ENCODE measurements around the gene CPNE4. TPM values are rescaled to one million over a fixed set of nuclear protein-coding genes. Genes with fewer than 3 reads are reported as not detected.

Gene CPNE4
- total RNA-seq, 1 donor from 2014 or later, result 0.04 TPM

GRCh38 chr3:131868203-131868602 is 166.6 kb downstream of the CPNE4 start:
- no peak for ATAC-seq

- no peak for ATAC-seq
Measured at GRCh38 chr3:131856171-131856570, 178.6 kb downstream of the CPNE4 start.

- no peak for ATAC-seq
Measured at GRCh38 chr3:131850223-131850622, 184.6 kb downstream of the CPNE4 start.

GRCh38 chr3:131849616-131850015 is 185.2 kb downstream of the CPNE4 start:
- no peak for ATAC-seq

GRCh38 chr3:131847966-131848510 is 186.8 kb downstream of the CPNE4 start:
- ATAC-seq, result no peak

- no peak for ATAC-seq
Measured at GRCh38 chr3:131846296-131846924, 188.4 kb downstream of the CPNE4 start.

- ATAC-seq, result no peak
Measured at GRCh38 chr3:131843174-131843573, 191.6 kb downstream of the CPNE4 start.

- no peak for ATAC-seq
Measured at GRCh38 chr3:131840156-131840797, 194.5 kb downstream of the CPNE4 start.

GRCh38 chr3:131835906-131836305 is 198.9 kb downstream of the CPNE4 start:
- no peak for ATAC-seq

- no peak for ATAC-seq
Measured at GRCh38 chr3:131831608-131832007, 203.2 kb downstream of the CPNE4 start.

- ATAC-seq, result no peak
Measured at GRCh38 chr3:131821191-131821762, 213.5 kb downstream of the CPNE4 start.

- no peak for ATAC-seq
Measured at GRCh38 chr3:131819381-131820055, 215.3 kb downstream of the CPNE4 start.

- ATAC-seq, result no peak
Measured at GRCh38 chr3:131812433-131812832, 222.4 kb downstream of the CPNE4 start.

- no peak for ATAC-seq
Measured at GRCh38 chr3:131811481-131811880, 223.3 kb downstream of the CPNE4 start.

- no peak for ATAC-seq
Measured at GRCh38 chr3:131807822-131808221, 227.0 kb downstream of the CPNE4 start.

GRCh38 chr3:131806736-131807135 is 228.1 kb downstream of the CPNE4 start:
- no peak for ATAC-seq

- no peak for ATAC-seq
Measured at GRCh38 chr3:131804565-131805133, 230.2 kb downstream of the CPNE4 start.

GRCh38 chr3:131803113-131803512 is 231.7 kb downstream of the CPNE4 start:
- no peak for ATAC-seq

- ATAC-seq, result no peak
Measured at GRCh38 chr3:131802029-131802428, 232.8 kb downstream of the CPNE4 start.

GRCh38 chr3:131801566-131801965 is 233.2 kb downstream of the CPNE4 start:
- ATAC-seq, result no peak

GRCh38 chr3:131797776-131798175 is 237.0 kb downstream of the CPNE4 start:
- ATAC-seq, result no peak

GRCh38 chr3:131796558-131797198 is 238.1 kb downstream of the CPNE4 start:
- ATAC-seq, result no peak
